SK-N-SH treated with all-trans-retinoic acid at 6 μM for 48 hours (cell line): ENCODE measurements around the gene KPNA1.

Source experiments
- ATAC-seq: fragments of 200-7000 bp; cut with Tn5 transposase; 3 replicates; pipeline ENCODE4 v1.9.1; 2020; ENCODE audit warnings: mild to moderate bottlenecking, moderate library complexity
- ARNTL ChIP-seq: fragments of 450-650 bp; formaldehyde crosslinking; IDR thresholded peaks from 2 replicates; pipeline ENCODE4 v1.5.0; 2020; ENCODE audit warnings: low read depth, mild to moderate bottlenecking, moderate library complexity, borderline replicate concordance
- ESRRG ChIP-seq: fragments of 250-450 bp; sonication (Bioruptor Pico); IDR thresholded peaks from 2 replicates; pipeline ENCODE4 v1.6.1; 2021; ENCODE audit warnings: mild to moderate bottlenecking
- GLIS3 ChIP-seq: fragments of 250-450 bp; sonication (Bioruptor Pico); IDR thresholded peaks from 2 replicates; pipeline ENCODE4 v1.5.0; 2020; ENCODE audit warnings: mild to moderate bottlenecking, moderate library complexity
- ISL1 ChIP-seq: fragments of 250-450 bp; sonication (Bioruptor Pico); IDR thresholded peaks from 2 replicates; pipeline ENCODE4 v2.1.2; 2022; ENCODE audit warnings: mild to moderate bottlenecking, moderate library complexity
- OSR1 ChIP-seq: fragments of 250-450 bp; sonication (Bioruptor Pico); IDR thresholded peaks from 2 replicates; pipeline ENCODE4 v1.8.0; 2022; ENCODE audit warnings: moderate library complexity, mild to moderate bottlenecking, inconsistent platforms
- PATZ1 ChIP-seq: fragments of 250-450 bp; sonication (Bioruptor Pico); IDR thresholded peaks from 2 replicates; pipeline ENCODE4 v1.8.0; 2020; ENCODE audit warnings: mild to moderate bottlenecking, moderate library complexity, borderline replicate concordance
- POU6F1 ChIP-seq: fragments of 250-450 bp; sonication (Bioruptor Pico); IDR thresholded peaks from 2 replicates; pipeline ENCODE4 v1.8.0; 2021; ENCODE audit warnings: low read depth, mild to moderate bottlenecking, moderate library complexity, borderline replicate concordance
- PPARA ChIP-seq: fragments of 250-450 bp; sonication (Bioruptor Pico); IDR thresholded peaks from 2 replicates; pipeline ENCODE4 v1.5.0; 2020; ENCODE audit warnings: mild to moderate bottlenecking, borderline replicate concordance
- RARB ChIP-seq: fragments of 250-450 bp; sonication (Bioruptor Pico); IDR thresholded peaks from 2 replicates; pipeline ENCODE4 v1.8.0; 2021; ENCODE audit warnings: mild to moderate bottlenecking, moderate library complexity
- TOX ChIP-seq: fragments of 250-450 bp; sonication (Bioruptor Pico); IDR thresholded peaks from 2 replicates; pipeline ENCODE4 v1.8.0; 2021; ENCODE audit warnings: mild to moderate bottlenecking, moderate library complexity, borderline replicate concordance
- TSHZ2 ChIP-seq: fragments of 250-450 bp; sonication (Bioruptor Pico); IDR thresholded peaks from 2 replicates; pipeline ENCODE4 v1.5.0; 2020; ENCODE audit warnings: mild to moderate bottlenecking, moderate library complexity
- ZC3H10 ChIP-seq: fragments of 250-450 bp; sonication (Bioruptor Pico); IDR thresholded peaks from 2 replicates; pipeline ENCODE4 v1.5.1; 2021; ENCODE audit warnings: mild to moderate bottlenecking, moderate library complexity
- ZFP3 ChIP-seq: fragments of 250-450 bp; sonication (Bioruptor Pico); IDR thresholded peaks from 2 replicates; pipeline ENCODE4 v1.5.0; 2020; ENCODE audit warnings: mild to moderate bottlenecking, moderate library complexity
- ZNF565 ChIP-seq: fragments of 450-650 bp; formaldehyde crosslinking; conservative IDR thresholded peaks from 2 replicates; pipeline ENCODE4 v1.5.0; 2020; ENCODE audit warnings: low read depth, mild to moderate bottlenecking, moderate library complexity
- ZNF70 ChIP-seq: fragments of 450-650 bp; formaldehyde crosslinking; IDR thresholded peaks from 2 replicates; pipeline ENCODE4 v1.5.0; 2020; ENCODE audit warnings: mild to moderate bottlenecking, moderate library complexity
- ZNF8 ChIP-seq: fragments of 450-650 bp; formaldehyde crosslinking; IDR thresholded peaks from 2 replicates; pipeline ENCODE4 v1.5.0; 2020; ENCODE audit warnings: mild to moderate bottlenecking, moderate library complexity
- TF ChIP-seq, protein P1 (sequence below): fragments of 250-450 bp; sonication (Bioruptor Pico); IDR thresholded peaks from 2 replicates; pipeline ENCODE4 v1.5.1; 2020; ENCODE audit warnings: low read depth, mild to moderate bottlenecking, moderate library complexity
- TF ChIP-seq, protein P2 (sequence below): fragments of 250-450 bp; sonication (Bioruptor Pico); IDR thresholded peaks from 2 replicates; pipeline ENCODE4 v1.5.1; 2021; ENCODE audit warnings: mild to moderate bottlenecking, moderate library complexity

KPNA1 gene

DNA sequence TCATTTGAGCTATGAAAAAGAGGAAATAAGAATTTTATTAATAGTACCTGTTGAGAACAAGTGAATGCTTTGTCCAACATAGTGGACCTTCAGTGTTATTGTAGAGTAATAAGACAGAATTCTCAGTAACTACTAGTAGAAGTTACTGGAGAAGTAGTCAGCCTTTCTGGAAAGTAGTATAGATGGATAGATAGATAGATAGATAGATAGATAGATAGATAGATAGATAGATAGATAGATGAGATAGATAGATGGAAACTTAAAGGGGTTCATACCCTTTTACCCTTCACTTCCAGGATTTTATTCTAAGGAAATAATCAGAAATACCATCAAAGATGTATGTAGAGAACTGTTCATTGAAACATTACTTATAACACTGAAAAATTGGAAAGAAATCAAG is 125.5 kb downstream of the KPNA1 start:
- no peak for TF ChIP-seq ESRRG
- TF ChIP-seq TOX (CRISPR knock-in tag): no peak
- TF ChIP-seq OSR1: no peak
- no peak for TF ChIP-seq ZNF70 (CRISPR knock-in tag)
- TF ChIP-seq ZNF8 (CRISPR knock-in tag): no peak
- TF ChIP-seq, protein P1, sequence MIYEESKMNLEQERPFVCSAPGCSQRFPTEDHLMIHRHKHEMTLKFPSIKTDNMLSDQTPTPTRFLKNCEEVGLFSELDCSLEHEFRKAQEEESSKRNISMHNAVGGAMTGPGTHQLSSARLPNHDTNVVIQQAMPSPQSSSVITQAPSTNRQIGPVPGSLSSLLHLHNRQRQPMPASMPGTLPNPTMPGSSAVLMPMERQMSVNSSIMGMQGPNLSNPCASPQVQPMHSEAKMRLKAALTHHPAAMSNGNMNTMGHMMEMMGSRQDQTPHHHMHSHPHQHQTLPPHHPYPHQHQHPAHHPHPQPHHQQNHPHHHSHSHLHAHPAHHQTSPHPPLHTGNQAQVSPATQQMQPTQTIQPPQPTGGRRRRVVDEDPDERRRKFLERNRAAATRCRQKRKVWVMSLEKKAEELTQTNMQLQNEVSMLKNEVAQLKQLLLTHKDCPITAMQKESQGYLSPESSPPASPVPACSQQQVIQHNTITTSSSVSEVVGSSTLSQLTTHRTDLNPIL (CRISPR knock-in tag): no peak
- TF ChIP-seq ARNTL (CRISPR knock-in tag): no peak
- TF ChIP-seq GLIS3 (CRISPR knock-in tag): no peak
- TF ChIP-seq RARB (CRISPR knock-in tag): no peak
- TF ChIP-seq, all 23 proteins: peak for 0
- no peak for ATAC-seq

- TF ChIP-seq, protein P2, sequence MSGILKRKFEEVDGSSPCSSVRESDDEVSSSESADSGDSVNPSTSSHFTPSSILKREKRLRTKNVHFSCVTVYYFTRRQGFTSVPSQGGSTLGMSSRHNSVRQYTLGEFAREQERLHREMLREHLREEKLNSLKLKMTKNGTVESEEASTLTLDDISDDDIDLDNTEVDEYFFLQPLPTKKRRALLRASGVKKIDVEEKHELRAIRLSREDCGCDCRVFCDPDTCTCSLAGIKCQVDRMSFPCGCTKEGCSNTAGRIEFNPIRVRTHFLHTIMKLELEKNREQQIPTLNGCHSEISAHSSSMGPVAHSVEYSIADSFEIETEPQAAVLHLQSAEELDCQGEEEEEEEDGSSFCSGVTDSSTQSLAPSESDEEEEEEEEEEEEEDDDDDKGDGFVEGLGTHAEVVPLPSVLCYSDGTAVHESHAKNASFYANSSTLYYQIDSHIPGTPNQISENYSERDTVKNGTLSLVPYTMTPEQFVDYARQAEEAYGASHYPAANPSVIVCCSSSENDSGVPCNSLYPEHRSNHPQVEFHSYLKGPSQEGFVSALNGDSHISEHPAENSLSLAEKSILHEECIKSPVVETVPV (CRISPR knock-in tag): no peak
- TF ChIP-seq OSR1: no peak
- no peak for ATAC-seq
Measured at GRCh38 chr3:122387709-122388108, 127.0 kb downstream of the KPNA1 start.

DNA sequence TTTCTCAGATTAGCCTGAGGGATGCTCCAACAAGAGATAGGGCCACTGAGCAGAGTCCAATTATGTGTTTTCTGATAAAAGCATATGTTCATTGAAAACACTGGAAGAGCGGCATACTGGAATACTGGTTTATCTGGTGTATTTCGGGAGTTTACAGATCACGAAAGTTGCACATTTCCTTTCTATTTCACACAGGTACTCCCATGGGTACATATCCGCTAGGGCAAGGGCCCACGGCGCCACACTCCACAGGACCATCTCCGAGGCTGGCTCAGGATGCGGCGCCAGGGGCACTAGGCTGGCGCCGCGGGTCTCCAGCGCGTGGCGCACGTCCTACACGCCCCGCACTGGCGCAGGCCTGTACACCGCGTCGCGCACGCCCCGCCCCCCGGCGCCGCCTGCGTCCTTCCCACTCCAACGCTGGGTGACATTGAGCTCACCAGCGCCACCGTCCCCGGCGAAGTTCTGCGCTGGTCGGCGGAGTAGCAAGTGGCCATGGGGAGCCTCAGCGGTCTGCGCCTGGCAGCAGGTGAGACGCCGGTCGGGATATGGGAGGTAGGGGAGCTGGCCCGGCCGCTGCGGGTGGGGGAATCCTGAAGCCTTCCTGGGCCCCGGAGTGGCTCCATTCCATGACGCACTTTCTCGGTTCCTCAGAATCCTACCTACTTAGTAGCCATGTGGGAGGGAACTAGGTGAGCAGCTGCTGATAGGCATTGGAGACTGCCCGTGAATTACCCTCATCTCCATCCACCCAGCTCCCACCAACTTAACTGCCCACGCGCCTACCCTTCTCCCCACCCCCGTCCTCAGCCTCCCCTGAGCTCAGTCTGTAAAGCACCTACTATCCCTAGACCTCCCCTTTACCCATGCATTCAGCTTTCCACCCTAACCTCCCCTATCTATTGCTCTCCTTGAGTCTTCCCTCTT is 130.7 kb downstream of the KPNA1 start, which contains the start of gene FAM162A:
Gene FAM162A (plus strand): TSS at position 412 of the 927 bp plus-strand sequence. CDS start 84 bp downstream, at position 496.
- TF ChIP-seq ZC3H10 (no peak), ESRRG (no peak), ZFP3 (CRISPR knock-in tag) (0 out of 2 replicates have a peak, but pooled peaks have one; percentile 42), POU6F1 (CRISPR knock-in tag) (no peak), TSHZ2 (CRISPR knock-in tag) (0 out of 2 replicates have a peak, but pooled peaks have one; percentile 56)
- ATAC-seq: peak; percentile 97

DNA sequence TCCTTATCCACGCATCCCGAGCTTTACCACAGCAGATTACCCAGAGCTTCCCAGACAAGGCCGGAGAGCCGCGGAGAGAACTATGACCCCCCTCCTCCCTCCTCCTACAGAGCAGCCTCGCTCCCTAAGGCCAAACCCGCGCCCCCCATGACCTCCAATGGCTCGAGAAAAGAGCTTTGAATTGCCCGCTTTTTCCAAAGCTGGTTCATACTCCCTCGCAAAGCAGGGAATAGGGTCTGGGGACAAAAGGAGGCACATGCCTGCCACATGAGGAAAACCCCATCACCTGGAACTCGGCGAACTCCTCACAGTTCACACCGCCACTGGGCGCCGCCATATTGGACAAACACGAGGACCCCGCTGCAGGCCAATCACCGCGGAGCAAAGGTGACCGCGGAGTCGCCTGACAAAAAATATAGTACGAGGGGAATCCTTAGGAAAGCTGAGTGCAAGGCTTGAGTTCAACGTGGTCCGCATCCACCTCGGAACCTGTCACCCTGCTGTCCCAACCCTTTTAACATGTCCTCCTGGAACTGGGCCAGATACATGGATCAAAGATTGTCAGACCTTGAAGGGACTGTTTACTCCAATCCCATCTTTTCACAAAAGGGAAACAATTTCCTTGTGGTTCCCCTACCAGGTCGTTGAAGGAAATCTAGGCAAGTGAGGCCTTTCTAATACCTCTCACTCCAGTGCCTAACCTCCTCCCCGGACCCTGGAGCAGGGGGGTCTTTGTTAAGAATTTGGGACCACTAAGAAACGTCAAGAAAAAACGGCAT is 131.7 kb downstream of the KPNA1 start, which contains the start of gene MIX23:
Gene MIX23 (minus strand): TSS at position 344 of the 779 bp plus-strand sequence. CDS start 7 bp downstream, at position 337.
- peak; percentile 82 for ATAC-seq

GRCh38 chr3:122377975-122378374 is 136.8 kb downstream of the KPNA1 start:
- TF ChIP-seq PATZ1 (no peak), ZNF70 (CRISPR knock-in tag) (no peak), RARB (CRISPR knock-in tag) (no peak), ARNTL (CRISPR knock-in tag) (no peak), PPARA (no peak), ZFP3 (CRISPR knock-in tag) (no peak), POU6F1 (CRISPR knock-in tag) (no peak), ESRRG (no peak), ISL1 (CRISPR knock-in tag) (no peak), ZNF8 (CRISPR knock-in tag) (no peak)
- TF ChIP-seq, protein P1 (CRISPR knock-in tag): no peak
- no peak for ATAC-seq

More for the DNA sequence above, 131.7 kb downstream of the KPNA1 start, which contains the start of gene MIX23:
- peak; percentile 60; the same call in 1 of the 2 replicates for TF ChIP-seq ZFP3 (CRISPR knock-in tag)
- TF ChIP-seq ESRRG: no peak
- no peak for TF ChIP-seq RARB (CRISPR knock-in tag)
- no peak for TF ChIP-seq ZNF565
- TF ChIP-seq ZC3H10: no peak
